Measurements from ENCODE around the gene GALT.

Gene GALT

DNA sequence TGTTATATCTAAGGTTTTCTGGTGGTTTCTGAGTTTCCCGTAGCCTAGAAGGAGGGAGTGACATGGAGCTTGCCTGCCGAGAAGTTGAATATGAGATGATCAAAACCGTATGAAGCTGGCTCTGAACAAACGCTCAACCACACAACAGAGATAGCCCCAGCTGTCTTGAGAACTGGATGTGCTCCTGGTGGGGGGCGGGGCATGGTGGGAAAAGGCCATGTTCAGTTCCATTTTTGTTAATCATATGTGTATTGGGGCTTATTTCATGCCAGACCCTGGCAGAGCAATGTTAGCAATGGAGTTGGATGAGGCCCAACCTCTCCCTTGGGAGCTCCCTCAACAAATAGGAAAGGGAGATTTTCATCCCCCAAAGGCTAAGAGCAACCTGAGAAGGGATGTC is 39.8 kb downstream of the GALT start:
- DNase-seq: peak; percentile 60

DNA sequence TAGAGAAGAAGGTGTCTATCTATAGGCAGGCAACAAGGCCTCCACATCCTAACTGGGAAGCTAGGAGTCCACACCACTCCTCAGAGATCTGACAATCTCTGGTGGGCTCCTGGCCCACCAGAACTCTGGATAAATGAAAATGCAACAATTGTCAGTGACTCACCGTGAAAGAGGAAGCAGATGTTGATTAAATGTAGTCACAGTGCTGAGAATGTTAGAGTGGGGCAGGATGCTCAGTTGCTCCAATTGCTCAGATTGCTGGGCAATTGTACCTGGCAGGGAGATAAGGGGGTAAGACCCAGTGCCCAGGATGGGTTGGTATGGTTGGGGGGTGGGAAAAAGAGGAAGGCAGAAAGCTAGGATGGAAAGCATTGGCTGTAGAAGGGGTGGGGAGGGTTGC is 40.3 kb downstream of the GALT start:
- no peak for DNase-seq

DNA sequence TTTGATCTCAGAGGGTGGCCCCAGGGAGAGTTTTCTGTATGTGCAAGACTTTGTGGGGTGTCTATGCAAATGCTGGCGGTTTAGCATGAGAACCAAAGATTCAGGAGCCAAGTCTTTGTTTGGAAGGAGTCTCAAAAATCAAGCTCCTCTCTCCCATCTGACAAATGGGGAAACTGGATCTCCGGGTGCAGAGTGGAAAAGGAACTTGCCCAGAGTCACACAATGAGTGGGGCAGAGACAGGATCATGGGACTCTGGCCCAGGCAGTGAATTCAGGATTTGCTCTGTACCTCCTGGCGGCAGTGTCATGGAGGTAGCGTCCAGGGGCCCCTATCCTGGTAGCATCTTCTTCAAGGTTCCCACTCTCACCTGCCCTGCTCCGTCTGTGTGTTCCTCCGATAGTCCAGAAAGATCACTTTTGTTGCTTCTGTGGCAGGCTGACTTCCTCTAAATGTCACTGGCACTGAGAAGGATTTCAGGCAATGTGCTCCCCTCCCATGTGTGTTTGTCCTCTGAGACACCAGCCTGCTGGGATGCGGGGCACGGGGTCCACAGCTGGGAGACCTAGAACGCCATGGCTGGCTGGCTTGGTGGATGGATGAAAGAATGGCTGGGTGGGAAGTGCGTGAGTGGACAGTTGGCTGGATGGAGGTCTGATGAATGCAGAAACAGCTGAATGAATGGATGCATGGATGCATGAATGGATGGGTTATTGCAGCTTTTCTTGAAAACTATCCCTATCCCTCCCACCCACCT is 41.0 kb downstream of the GALT start:
- DNase-seq: no peak

DNA sequence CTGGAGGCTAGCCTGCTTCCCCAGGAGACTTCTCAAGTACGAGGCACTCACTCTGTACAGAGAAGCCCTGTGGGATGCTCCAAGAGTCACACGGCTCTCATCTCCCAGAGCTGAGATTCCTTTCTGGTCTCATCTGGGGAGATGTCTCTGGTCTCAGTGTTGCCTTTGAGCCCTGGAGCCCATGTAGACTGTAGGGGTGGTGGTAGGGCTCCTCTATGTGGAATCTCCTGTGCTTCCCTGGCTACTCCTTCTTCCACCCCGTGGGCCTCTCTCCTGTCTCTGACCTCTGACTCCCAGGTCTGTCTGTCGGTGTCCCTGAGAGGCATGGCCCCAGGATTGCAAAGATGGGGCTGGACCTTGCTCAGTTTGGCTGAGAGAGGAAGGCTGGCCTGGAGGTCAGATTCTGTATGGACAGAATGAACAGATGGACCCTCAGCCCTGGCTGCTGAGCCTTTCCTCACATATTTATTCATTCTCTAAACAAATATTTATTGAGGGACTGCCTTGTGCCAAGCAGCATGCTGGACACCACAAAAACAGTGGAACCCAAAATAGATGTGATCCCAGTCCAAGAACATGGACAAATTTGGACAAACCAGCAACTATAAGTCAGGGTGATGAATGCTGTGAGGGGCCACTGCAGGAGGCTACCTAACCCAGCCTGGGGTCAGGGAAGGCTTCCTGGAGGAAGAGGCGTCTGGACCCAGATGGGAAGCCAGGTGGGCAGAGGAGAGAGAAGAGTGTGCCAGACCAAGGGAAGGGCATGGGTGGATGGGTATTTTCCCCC is 42.0 kb downstream of the GALT start:
- no peak for DNase-seq

DNA sequence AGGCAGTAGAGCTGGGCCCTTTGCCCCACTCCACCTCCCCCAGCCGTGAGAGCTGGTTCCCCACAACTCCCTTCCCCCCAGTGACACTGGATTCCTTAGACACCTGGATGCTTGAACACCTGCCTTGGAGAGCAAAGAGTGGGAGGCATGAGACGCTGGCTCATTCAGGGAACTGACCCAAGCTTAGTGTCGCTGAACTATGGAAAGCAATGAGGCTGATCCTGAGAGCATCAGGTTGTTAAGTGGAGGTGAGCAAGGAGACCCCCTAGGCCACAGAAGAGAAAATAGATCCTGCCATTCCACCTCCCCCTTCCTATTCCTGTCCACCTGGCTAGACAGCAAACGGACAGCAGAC is 42.6 kb downstream of the GALT start:
- no peak for DNase-seq

DNA sequence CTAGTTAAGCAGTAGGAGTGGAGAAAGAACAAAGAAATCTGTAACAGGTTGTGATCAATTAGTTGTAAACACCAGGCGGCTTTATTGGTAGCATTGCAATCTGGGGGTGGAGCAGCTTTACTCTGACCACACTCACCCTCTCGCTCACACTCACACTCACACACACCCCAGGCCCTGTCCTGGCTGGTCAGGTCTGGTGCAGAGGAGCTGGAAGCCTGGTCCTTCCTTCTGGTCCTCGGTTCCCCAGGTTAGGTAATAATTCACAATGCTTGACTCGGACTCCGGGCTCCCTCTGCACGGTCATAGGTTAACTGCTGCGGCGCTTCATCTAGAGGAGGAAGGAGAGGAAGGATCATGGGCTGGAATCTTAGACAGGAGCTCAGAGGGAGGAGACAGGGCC is 43.0 kb downstream of the GALT start:
- DNase-seq: no peak

DNA sequence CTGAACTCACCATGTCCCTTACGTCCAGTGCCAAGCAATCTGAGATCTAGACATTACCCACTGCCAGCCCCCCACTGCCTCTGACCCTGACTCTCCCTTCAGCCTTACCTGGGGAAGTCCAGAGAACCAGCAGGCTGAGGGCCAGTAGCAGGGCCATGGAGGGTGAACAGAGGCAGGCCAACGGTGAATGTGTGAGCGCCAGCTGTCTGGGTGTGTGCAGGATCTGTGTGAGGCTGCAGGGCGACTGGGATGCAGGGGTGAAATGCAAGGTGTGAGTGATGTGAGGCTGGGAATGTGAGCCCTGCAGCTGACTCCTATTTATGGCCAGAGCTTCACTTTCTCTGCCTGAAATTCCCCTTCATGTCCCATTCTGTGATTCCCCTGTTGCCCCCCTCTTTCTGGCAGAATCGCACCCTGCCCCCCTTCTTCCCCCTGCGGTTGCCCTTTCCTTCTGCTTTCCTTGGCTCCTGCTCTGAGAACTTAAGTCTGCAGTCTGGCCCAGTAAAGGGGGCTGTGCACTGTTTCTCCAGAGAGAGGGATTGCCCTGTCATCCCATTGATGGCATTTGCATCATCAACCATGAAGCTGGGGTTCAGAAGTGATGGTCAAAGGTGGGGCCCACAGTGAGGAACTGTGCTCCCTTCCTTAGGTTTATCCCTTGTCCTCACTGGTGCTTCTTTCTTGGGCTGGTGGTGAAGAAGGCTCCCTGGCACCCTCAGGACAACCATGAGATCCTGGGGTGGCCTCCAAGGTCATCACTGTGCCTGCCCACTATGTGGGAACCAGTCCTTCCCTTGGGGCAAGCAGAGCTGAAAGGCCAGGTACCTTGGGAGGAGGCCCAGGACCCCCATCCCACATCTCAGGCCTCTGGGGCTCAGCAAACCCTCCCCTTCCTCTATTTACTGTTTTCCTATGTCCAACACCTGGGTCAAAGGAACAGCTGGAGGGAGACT is 44.8 kb downstream of the GALT start, which contains the start of gene CCL19:
Gene CCL19, minus strand, starts transcription at position 294 of the 953 bp plus-strand sequence. Its CDS starts 137 bp downstream, at position 157.
- no peak for DNase-seq

DNA sequence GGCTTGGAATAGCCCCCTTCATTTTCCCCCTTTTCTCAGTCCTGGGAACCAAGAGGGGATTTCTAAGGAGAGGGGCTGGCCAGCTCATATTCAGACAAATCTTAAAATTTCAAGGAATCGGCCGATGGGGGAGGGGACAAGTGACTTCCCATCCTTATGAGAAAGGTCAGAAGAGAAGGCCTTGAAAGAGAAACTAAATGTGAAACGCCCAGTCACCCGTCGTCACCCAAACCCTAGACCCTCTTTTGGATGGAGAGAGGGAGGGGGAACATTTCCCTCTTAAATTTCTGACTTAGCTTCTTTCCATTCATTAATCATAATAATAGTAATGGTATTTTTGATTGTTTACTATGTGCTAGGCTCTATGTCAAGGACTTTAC is 45.5 kb downstream of the GALT start:
- DNase-seq: no peak

DNA sequence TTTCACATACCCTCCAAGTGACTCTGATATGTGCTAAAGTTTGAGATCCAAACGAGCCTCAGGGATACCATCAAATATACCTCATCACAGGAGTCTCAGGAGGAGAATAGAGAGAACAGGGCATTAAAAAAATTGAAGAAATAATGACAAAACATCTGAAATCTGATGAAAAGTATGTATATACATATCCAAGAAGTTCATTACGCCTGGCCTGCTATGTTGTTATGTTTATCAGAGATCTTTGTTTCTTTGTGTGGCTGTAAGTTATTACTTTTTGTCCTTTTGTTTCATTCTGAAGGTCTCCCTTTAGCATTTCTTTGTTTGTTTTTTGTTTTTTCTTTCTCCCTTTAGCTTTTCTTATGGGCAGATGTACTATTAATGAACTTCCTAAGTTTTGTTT is 47.1 kb downstream of the GALT start:
- DNase-seq: no peak

DNA sequence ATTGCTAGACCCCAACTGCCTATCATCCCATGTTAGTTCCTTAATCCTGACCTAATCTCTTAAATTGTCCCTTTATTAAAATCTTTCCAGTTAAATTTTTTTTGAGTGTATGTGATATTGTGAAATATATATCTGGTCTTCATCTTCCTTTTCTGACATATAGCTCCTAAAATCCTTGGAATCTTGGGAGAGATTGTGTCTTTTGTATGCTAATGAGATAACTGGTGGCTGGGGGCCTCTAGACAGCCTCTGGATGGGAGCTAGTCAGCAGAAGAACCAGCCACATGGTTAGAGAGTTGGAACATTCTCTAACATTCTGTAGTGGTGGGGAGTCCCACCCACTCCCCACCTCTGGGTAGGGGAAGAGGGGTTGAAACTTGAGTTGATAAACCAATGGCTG is 48.3 kb downstream of the GALT start:
- DNase-seq: no peak
